Testis (tissue), 3 donors: Measurements from ENCODE around the gene TBC1D10B. TPM values are rescaled to one million over a fixed set of nuclear protein-coding genes. Genes with fewer than 3 reads are reported as not detected.

Experiments
- polyA plus RNA-seq: library from polyadenylated mRNA; stranded (reverse); fragments of 350-450 nt; fragmentation: Illumina TruSeq; extraction: RNeasy Lipid Tissue Mini Kit (QIAGEN cat#74804); gene quantifications from one replicate; pipeline ENCODE4 v1.2.3, GENCODE V29; 2014; ENCODE audit warnings: low read depth, low replicate concordance; ENCODE audit not compliant: insufficient read depth
- small RNA-seq, 2 donors: library from RNA; depleted of rRNA; stranded (forward); fragments of <200 nt; gene quantifications; one replicate each; pipeline ENCODE3, GENCODE V24; 2016
- total RNA-seq, 2 donors: library from RNA; depleted of rRNA; stranded (reverse); fragments of >200 nt; gene quantifications; one replicate each; pipeline ENCODE4 v1.2.3, GENCODE V29; 2016

The TBC1D10B gene
- total and polyA plus RNA-seq, 3 donors from 2014 or later: 60.5 to 86.2 (median 64.0) TPM

Small RNA genes within 50 kb of the gene (small RNA-seq; reads per million reads assigned to genes)
- gene RF00406: 3.5 to 4.1 reads per million in 2 donors

Other genes starting within 250 kb of the TBC1D10B start
- gene MAPK3, start 247.3 kb downstream of the TBC1D10B start, total RNA-seq: 10 to 100 TPM; 69.4 to 81.8 TPM
- gene MAPK3, start 247.3 kb downstream of the TBC1D10B start, polyA plus RNA-seq: 109 TPM
- gene CORO1A, start 186.9 kb downstream of the TBC1D10B start, total RNA-seq: 1 to 10 TPM; 4.4 to 9.6 TPM
- 19.7 TPM for gene CORO1A, start 186.9 kb downstream of the TBC1D10B start, polyA plus RNA-seq
- 100 to 1,000 TPM; 133 to 161 TPM for gene BOLA2B, start 176.8 kb downstream of the TBC1D10B start, total RNA-seq
- 70.9 TPM for gene BOLA2B, start 176.8 kb downstream of the TBC1D10B start, polyA plus RNA-seq
- 10 to 100 TPM; 42.4 to 44.8 TPM for gene SLX1A, start 176.6 kb downstream of the TBC1D10B start, total RNA-seq
- gene SLX1A, start 176.6 kb downstream of the TBC1D10B start, polyA plus RNA-seq: 10.4 TPM
- 10 to 100 TPM in 1 of 2 donors, 1 to 10 TPM in 1; 6.8 to 20.0 TPM for gene SULT1A3, start 171.2 kb downstream of the TBC1D10B start, total RNA-seq
- 6.4 TPM for gene SULT1A3, start 171.2 kb downstream of the TBC1D10B start, polyA plus RNA-seq
- 10 to 100 TPM; 11.0 to 15.7 TPM for gene NPIPB13, start 122.0 kb downstream of the TBC1D10B start, total RNA-seq
- gene NPIPB13, start 122.0 kb downstream of the TBC1D10B start, polyA plus RNA-seq: 4.7 TPM
- gene CD2BP2, start 15.2 kb downstream of the TBC1D10B start, total RNA-seq: 10 to 100 TPM; 32.8 to 39.5 TPM
- gene CD2BP2, start 15.2 kb downstream of the TBC1D10B start, polyA plus RNA-seq: 52.5 TPM
- gene MYL11, start 4.3 kb upstream of the TBC1D10B start, total RNA-seq: 1 to 10 TPM; 2.5 to 4.2 TPM
- gene MYL11, start 4.3 kb upstream of the TBC1D10B start, polyA plus RNA-seq: 18.5 TPM
- 1 to 10 TPM in 1 of 2 donors, under 1 TPM in 1; 0.63 to 2.4 TPM for gene SEPTIN1, start 12.1 kb upstream of the TBC1D10B start, total RNA-seq
- 3.9 TPM for gene SEPTIN1, start 12.1 kb upstream of the TBC1D10B start, polyA plus RNA-seq
- gene ZNF48, start 24.9 kb upstream of the TBC1D10B start, total RNA-seq: 1 to 10 TPM; 6.5 to 9.0 TPM
- 6.3 TPM for gene ZNF48, start 24.9 kb upstream of the TBC1D10B start, polyA plus RNA-seq
- 10 to 100 TPM; 35.6 to 37.2 TPM for gene ZNF771, start 37.1 kb upstream of the TBC1D10B start, total RNA-seq
- gene ZNF771, start 37.1 kb upstream of the TBC1D10B start, polyA plus RNA-seq: 3.0 TPM
- 10 to 100 TPM; 15.2 to 26.1 TPM for gene DCTPP1, start 59.5 kb upstream of the TBC1D10B start, total RNA-seq
- 23.6 TPM for gene DCTPP1, start 59.5 kb upstream of the TBC1D10B start, polyA plus RNA-seq
- gene SEPHS2, start 75.4 kb upstream of the TBC1D10B start, total RNA-seq: 10 to 100 TPM; 17.7 to 19.8 TPM
- 24.7 TPM for gene SEPHS2, start 75.4 kb upstream of the TBC1D10B start, polyA plus RNA-seq
- gene ITGAL, start 102.2 kb upstream of the TBC1D10B start, total RNA-seq: 1 to 10 TPM; 2.8 to 5.0 TPM
- 6.7 TPM for gene ITGAL, start 102.2 kb upstream of the TBC1D10B start, polyA plus RNA-seq
- 10 to 100 TPM; 52.2 to 64.3 TPM for gene ZNF768, start 156.1 kb upstream of the TBC1D10B start, total RNA-seq
- 52.3 TPM for gene ZNF768, start 156.1 kb upstream of the TBC1D10B start, polyA plus RNA-seq
- 10 to 100 TPM; 18.7 to 23.3 TPM for gene ZNF747, start 164.4 kb upstream of the TBC1D10B start, total RNA-seq
- 13.1 TPM for gene ZNF747, start 164.4 kb upstream of the TBC1D10B start, polyA plus RNA-seq
- 10 to 100 TPM; 21.9 to 23.2 TPM for gene ZNF764, start 187.9 kb upstream of the TBC1D10B start, total RNA-seq
- 11.3 TPM for gene ZNF764, start 187.9 kb upstream of the TBC1D10B start, polyA plus RNA-seq
- 10 to 100 TPM; 21.7 to 54.6 TPM for gene ZNF688, start 201.2 kb upstream of the TBC1D10B start, total RNA-seq
- 38.5 TPM for gene ZNF688, start 201.2 kb upstream of the TBC1D10B start, polyA plus RNA-seq
- gene ZNF785, start 215.2 kb upstream of the TBC1D10B start, total RNA-seq: 10 to 100 TPM; 14.8 to 17.1 TPM
- 5.9 TPM for gene ZNF785, start 215.2 kb upstream of the TBC1D10B start, polyA plus RNA-seq
- gene ZNF689, start 239.9 kb upstream of the TBC1D10B start, total RNA-seq: 10 to 100 TPM; 33.0 to 41.3 TPM
- 82.7 TPM for gene ZNF689, start 239.9 kb upstream of the TBC1D10B start, polyA plus RNA-seq